ENCODE data around the gene DMPK.

- no peak for TF ChIP-seq CTCF (IDR thresholded peaks at IDR 0.05)
- TF ChIP-seq POLR2AphosphoS5 (IDR thresholded peaks at IDR 0.05; ENCODE audit: insufficient read depth in 1 of 2, low read depth in 1 of 2) = no peak
- no peak for TF ChIP-seq POLR2A (IDR thresholded peaks at IDR 0.05)
These were observed 19.4 kb upstream of the DMPK start for GRCh38 chr19:45801603-45802175.
